NCI-H446 (cell line): ENCODE results near the gene ZACN.

Experiments
- DNase-seq, 2 experiments: peaks; one replicate each; lab custom pipeline; 2025; lab: John Stamatoyannopoulos, UW

ZACN gene

GRCh38 chr17:76103274-76104139 lies 24.5 kb downstream of the ZACN start, which contains the start of gene EXOC7:
EXOC7 (minus strand) TSS chr17:76103787; CDS start chr17:76103692, 95 bp downstream.
- DNase-seq = peak; percentile 94 to 98

GRCh38 chr17:76104140-76104895 lies 25.3 kb downstream of the ZACN start:
- no peak for DNase-seq

- DNase-seq = no peak
These were observed 25.9 kb downstream of the ZACN start for GRCh38 chr17:76104896-76105231.

- no peak for DNase-seq
These were observed 27.7 kb downstream of the ZACN start for GRCh38 chr17:76106703-76107102.

DNA sequence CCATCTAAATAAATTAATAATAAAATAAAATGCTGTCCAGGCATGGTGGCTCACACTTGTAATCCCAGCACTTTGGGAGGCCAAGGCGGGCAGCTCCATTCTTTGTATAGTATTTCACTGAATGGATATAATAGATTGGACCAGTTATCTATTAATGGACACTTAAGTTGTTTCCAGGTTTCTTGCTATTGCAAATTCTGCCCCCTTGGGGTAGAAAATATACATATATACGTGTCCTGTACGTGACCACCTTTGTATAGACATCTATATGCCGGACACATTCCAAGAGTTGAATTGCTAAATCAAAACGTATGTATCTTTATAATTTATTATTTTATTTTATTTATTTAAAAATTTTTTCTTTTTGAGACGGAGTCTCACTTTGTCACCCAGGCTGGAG lies 28.5 kb downstream of the ZACN start:
- DNase-seq = no peak

- no peak for DNase-seq
These were observed 33.0 kb downstream of the ZACN start for GRCh38 chr17:76111956-76112355.

DNA sequence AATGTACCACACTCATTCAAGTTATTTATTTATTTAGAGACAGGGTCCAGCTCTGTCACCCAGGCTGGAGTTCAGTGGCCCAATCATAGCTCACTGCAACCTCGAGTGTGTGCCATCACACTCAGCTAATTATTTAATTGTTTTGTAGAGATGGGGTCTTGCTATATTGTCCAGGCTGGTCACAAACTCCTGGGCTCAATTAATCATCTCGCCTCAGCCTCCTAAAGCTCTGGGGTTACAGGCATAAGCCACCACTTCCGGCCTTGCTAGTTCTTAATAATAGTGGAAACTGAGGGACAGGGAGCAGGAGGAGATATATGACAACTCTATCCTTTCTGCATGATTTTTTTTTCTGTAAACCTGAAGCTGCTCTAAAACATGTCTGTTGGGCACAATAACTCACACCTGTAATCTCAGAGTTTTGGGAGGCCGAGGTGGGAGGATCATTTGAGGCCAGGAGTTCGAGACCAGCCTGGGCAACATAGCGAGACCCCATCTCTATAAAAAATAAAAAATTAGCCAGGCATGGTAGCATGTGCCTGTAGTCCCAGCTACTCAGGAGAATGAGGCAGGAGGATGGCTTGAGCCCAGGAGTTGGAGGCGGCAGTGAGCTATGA lies 36.3 kb downstream of the ZACN start:
- DNase-seq = no peak

- DNase-seq = no peak
These were observed 40.7 kb downstream of the ZACN start for GRCh38 chr17:76119409-76120371.

GRCh38 chr17:76120658-76121008 lies 41.7 kb downstream of the ZACN start:
- DNase-seq = no peak

DNA sequence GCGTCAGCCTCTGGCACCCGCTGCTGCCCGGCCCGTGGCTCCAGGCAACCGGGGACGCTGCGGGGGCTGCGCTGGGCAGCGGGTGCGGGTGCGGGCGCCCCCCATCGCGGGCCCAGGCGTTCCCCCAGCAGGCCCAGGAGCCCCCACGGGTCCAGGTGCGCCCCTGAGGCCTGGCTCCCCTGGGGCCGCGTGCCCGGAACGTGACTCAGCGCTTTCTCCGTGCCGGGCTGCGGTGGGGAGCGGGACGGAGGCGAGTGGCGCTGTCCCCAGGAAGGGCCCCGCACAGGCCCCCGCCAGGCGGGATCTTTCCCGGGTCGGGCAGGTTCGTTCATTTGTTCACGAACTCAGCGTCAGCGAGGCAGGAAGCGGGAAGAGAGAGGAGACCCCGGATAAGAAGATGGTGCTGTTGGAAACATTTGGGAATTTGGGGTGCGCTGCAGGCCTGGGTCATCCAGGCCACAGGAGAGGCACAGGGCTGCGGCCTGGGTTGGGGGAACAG lies 43.0 kb downstream of the ZACN start:
- no peak for DNase-seq

- no peak for DNase-seq
These were observed 43.6 kb downstream of the ZACN start for GRCh38 chr17:76122431-76123190.

- no peak for DNase-seq
These were observed 44.2 kb downstream of the ZACN start for GRCh38 chr17:76123191-76123499.

DNA sequence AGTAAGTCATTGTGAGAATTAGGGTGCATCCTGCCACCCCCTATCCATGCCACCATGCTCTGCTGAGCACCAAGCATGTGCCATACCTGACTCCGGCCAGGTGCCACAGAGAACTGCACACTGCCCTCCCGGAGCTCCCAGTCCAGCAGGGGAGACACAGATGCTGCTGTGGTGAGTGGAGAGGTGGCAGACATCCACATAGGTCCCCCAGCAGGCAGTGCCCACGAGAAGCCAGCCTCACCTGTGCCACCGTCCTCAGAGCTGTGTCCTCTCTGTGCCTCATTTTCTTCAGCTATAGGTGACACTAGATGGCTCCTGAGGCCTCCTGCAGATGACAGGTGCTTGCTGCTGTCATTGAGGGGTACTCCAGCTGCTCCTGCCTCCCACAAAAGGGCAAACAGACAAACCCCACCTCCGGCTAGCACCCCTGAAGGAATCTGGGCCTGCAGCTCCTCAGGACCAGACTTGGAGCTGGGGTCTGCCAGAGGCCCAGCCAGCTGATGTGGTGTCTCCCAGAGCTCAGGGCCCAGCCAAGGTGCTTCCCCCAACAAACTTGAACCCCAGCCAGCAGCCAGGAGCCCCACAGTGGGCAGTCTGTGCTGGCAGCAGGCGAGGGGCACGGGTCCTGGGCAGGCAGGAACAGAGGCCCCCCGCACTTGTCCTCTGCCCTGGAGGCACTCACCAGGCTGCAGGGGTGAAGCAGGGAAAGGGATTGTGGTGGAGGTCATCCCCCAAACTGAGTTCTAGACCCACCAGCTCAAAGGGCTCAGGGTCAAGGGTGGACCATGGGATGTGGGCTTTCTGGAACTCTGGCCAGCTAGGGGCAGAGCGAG lies 45.0 kb downstream of the ZACN start:
- DNase-seq = no peak

- DNase-seq = no peak
These were observed 45.8 kb downstream of the ZACN start for GRCh38 chr17:76124582-76125390.

GRCh38 chr17:76125391-76125675 lies 46.4 kb downstream of the ZACN start:
- no peak for DNase-seq

GRCh38 chr17:76125922-76126321 lies 46.9 kb downstream of the ZACN start:
- no peak for DNase-seq

DNA sequence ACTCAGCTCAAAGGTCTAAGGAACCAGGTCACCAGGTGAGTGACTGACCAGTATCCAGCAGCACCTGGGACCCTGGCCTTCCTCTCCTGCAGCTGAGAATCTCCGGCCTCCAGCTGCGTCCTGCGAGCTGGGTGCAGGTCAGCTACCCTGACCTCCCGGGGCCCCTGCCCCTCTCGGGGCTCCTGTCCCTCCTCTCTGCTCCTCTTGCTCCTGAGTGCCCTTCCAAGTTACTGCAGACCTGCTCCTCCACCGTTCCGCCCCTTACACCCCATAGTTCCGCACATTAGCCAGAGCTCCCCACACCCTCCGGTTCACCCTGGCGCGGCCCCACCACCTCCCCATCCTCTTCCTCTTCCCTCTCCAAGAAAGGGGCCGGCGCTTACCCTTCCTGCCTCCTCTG lies 51.5 kb downstream of the ZACN start:
- no peak for DNase-seq

GRCh38 chr17:76131051-76131691 lies 52.2 kb downstream of the ZACN start:
- no peak for DNase-seq
